Gastrocnemius medialis (tissue), 4 donors: ENCODE results near the gene RAET1E. TPM values are rescaled to one million over a fixed set of nuclear protein-coding genes. Genes with fewer than 3 reads are reported as not detected.

ENCODE experiments used
- ATAC-seq, 2 donors: fragments of 150-250 bp; one replicate each; pipeline ENCODE4 v1.9.1; 2016
- DNase-seq, 2 donors: peaks; one replicate each; pipeline ENCODE4 v3.0.0-alpha.2; 2019
- H3K27ac ChIP-seq, 4 donors: fragments of 200-600 bp; sonication (generic); 1 replicate in 1 of 4; 2 replicates in 3 of 4; pipeline ENCODE4 v1.5.1; 2016 to 2018; ENCODE audit warnings: mild to moderate bottlenecking in 2 of 4, moderate library complexity in 1 of 4
- H3K27me3 ChIP-seq, 3 donors: fragments of 200-600 bp; sonication (generic) in 2 of 3; 1 replicate in 1 of 3; 2 replicates in 2 of 3; pipeline versions ENCODE4 v1.5.1 to v1.6.0; 2016 to 2019; ENCODE audit warnings: mild to moderate bottlenecking in 1 of 3, moderate library complexity in 1 of 3
- H3K36me3 ChIP-seq, 2 donors: fragments of 200-600 bp; sonication (generic) in 1 of 2; one replicate each; pipeline ENCODE4 v1.5.1; 2017 to 2018
- H3K4me1 ChIP-seq, 2 donors: fragments of 200-600 bp; sonication (generic) in 1 of 2; one replicate each; pipeline ENCODE4 v1.5.1; 2016 to 2017; ENCODE audit warnings: mild to moderate bottlenecking in 2 of 2
- H3K4me3 ChIP-seq, 4 donors: fragments of 200-600 bp; sonication (generic) in 3 of 4; 1 replicate in 1 of 4; 2 replicates in 3 of 4; pipeline ENCODE4 v1.5.1; 2016 to 2019; ENCODE audit warnings: mild to moderate bottlenecking in 2 of 4
- H3K9me3 ChIP-seq, 3 donors: fragments of 200-600 bp; sonication (generic) in 2 of 3; 1 replicate in 1 of 3; 2 replicates in 2 of 3; pipeline ENCODE4 v1.5.1; 2016 to 2019
- CTCF ChIP-seq, 5 experiments: fragments of 450-650 bp in 3 of 5; fragments of 200-600 bp in 2 of 5; sonication (generic) in 2 of 5; IDR thresholded peaks in 4 of 5; conservative IDR thresholded peaks in 1 of 5; 1 replicate in 4 of 5; 2 replicates in 1 of 5; pipeline ENCODE4 v1.5.1; 2016 to 2019; ENCODE audit warnings: antibody characterized with exemption in 5 of 5, mild to moderate bottlenecking in 3 of 5, moderate library complexity in 3 of 5
- POLR2A ChIP-seq, 2 donors: fragments of 450-650 bp; IDR thresholded peaks; one replicate each; pipeline ENCODE4 v1.6.1; 2017; ENCODE audit warnings: antibody characterized with exemption in 2 of 2, mild to moderate bottlenecking in 2 of 2, moderate library complexity in 2 of 2
- in situ Hi-C, 4 donors: fragments of 200-750 bp; cut with MboI; loops; one replicate each; pipeline versions ENCODE4 v1.15.0 to v1.8.0; 2017; ENCODE audit warnings: low sequenced_read_pairs in 4 of 4
- intact Hi-C: fragments of 100-400 bp; cut with DNase I; formaldehyde crosslinking; loops from one replicate; pipeline ENCODE4 v1.15.1; 2023; ENCODE audit warnings: low total_unique reads
- total RNA-seq, 4 donors: library from RNA; depleted of rRNA; stranded (reverse); fragments of >200 nt; gene quantifications; one replicate each; pipeline versions ENCODE4 v1.1.0 to v1.2.3, GENCODE V29; 2016

Gene RAET1E
- total RNA-seq, 4 donors from 2014 or later = 3.9 TPM; not detected in 3

- DNase-seq (no peak), ATAC-seq (peak; percentile 53 to 82)
- Histone ChIP-seq H3K36me3 (no peaks in the 10 kb centered on the region), H3K27me3 (peaks cover 30 to 64% (median 52%) of the 10 kb centered on the region in 3 donors), H3K4me1 (peaks cover 10 to 12% of the 10 kb centered on the region in 2 donors), H3K9me3 (no peaks in the 10 kb centered on the region), H3K4me3 (no peak overlapping the region), H3K27ac (no peak overlapping the region)
- in situ Hi-C loops = loop anchor here (5.0 kb wide), 1 partner anchor 83 kb away; no protein-coding TSS in a partner anchor
- TF ChIP-seq CTCF (IDR thresholded peaks at IDR 0.05 in 4 of 5, conservative IDR thresholded peaks at IDR 0.05 in 1 of 5) (peak; percentile 77 to 87 (median 84)), POLR2A (IDR thresholded peaks at IDR 0.05) (no peak)
- intact Hi-C loops = loop anchor here (1.0 kb wide), 1 partner anchor 83 kb away; no protein-coding TSS in a partner anchor
Measured at GRCh38 chr6:149934249-149935156, 36.6 kb upstream of the RAET1E start.

GRCh38 chr6:149933461-149933860 is 35.5 kb upstream of the RAET1E start:
- DNase-seq (no peak), ATAC-seq (no peak)
- Histone ChIP-seq H3K27ac (no peak overlapping the region), H3K9me3 (no peaks in the 10 kb centered on the region), H3K36me3 (no peaks in the 10 kb centered on the region), H3K27me3 (peaks cover 20 to 58% (median 49%) of the 10 kb centered on the region in 3 donors), H3K4me1 (peaks cover 3 to 4% of the 10 kb centered on the region in 2 donors), H3K4me3 (no peak overlapping the region)
- in situ Hi-C loops (loop anchor here in 3 of 4 donors (5.0 kb wide), 1 partner anchor 84 kb away; no protein-coding TSS in a partner anchor), intact Hi-C loops (no loop called here)
- TF ChIP-seq POLR2A (IDR thresholded peaks at IDR 0.05) = no peak
- no peak for TF ChIP-seq CTCF (IDR thresholded peaks at IDR 0.05 in 4 of 5, conservative IDR thresholded peaks at IDR 0.05 in 1 of 5)

- Histone ChIP-seq H3K9me3 (no peaks in the 10 kb centered on the region), H3K36me3 (no peaks in the 10 kb centered on the region), H3K27ac (no peak overlapping the region), H3K4me1 (no peaks in the 10 kb centered on the region), H3K4me3 (no peak overlapping the region), H3K27me3 (peaks cover 16 to 54% (median 45%) of the 10 kb centered on the region in 3 donors)
- ATAC-seq (no peak), DNase-seq (no peak)
- TF ChIP-seq POLR2A (IDR thresholded peaks at IDR 0.05) (no peak), CTCF (IDR thresholded peaks at IDR 0.05 in 4 of 5, conservative IDR thresholded peaks at IDR 0.05 in 1 of 5) (no peak)
- in situ Hi-C loops = loop anchor here in 3 of 4 donors (5.0 kb wide), 1 partner anchor 84 kb away; no protein-coding TSS in a partner anchor
- intact Hi-C loops = no loop called here
Measured at GRCh38 chr6:149933036-149933435, 35.1 kb upstream of the RAET1E start.

- Histone ChIP-seq H3K27me3 (peaks cover 3 to 41% (median 32%) of the 10 kb centered on the region in 3 donors), H3K9me3 (no peaks in the 10 kb centered on the region), H3K27ac (no peak overlapping the region), H3K4me3 (no peak overlapping the region), H3K4me1 (no peaks in the 10 kb centered on the region), H3K36me3 (no peaks in the 10 kb centered on the region)
- intact Hi-C loops = no loop called here
- in situ Hi-C loops = loop anchor here in 3 of 4 donors (5.0 kb wide), 1 partner anchor 86 kb away; no protein-coding TSS in a partner anchor
- DNase-seq (no peak), ATAC-seq (no peak)
- TF ChIP-seq CTCF (IDR thresholded peaks at IDR 0.05 in 4 of 5, conservative IDR thresholded peaks at IDR 0.05 in 1 of 5) (no peak), POLR2A (IDR thresholded peaks at IDR 0.05) (no peak)
Measured at GRCh38 chr6:149931501-149931900, 33.6 kb upstream of the RAET1E start.
